Stimulated activated CD4-positive, alpha-beta T cell treated with anti-CD3 and anti-CD28 coated beads, Interleukin-1b, Interleukin-23, amount 100 ng/mL, for 4 hours (primary cell): Measurements from ENCODE around the gene SLC16A12.

Experiments used
- DNase-seq, 2 donors: peaks; one replicate each; pipeline ENCODE4 v3.0.0-alpha.2; 2020; ENCODE audit warnings: low read depth in 2 of 2

Gene SLC16A12

DNA sequence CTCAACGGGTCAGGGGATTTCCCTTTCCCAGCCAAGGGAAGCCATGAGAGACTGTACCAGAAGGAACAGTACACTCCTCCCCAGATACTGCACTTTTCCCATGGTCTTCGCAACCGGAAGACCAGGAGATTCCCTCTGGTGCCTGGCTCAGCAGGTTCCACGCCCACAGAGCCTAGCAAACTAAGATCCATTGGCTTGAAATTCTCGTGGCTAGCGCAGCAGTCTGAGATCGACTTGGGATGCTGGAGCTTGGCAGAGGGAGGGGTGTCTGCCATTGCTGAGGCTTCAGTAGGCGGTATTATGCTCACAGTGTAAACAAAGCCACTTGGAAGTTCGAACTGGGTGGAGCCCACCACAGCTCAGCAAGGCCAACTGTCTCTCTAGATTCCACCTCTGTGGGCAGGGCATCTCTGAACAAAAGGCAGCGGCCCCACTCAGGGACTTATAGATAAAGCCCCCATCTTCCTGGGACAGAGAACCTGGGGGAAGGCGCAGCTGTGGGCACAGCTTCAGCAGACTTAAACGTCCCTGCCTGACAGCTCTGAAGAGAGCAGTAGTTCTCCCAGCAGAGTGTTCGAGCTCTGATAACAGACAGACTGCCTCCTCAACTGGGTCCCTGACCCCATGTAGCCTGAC is 29.6 kb downstream of the SLC16A12 start:
- no peak for DNase-seq

DNA sequence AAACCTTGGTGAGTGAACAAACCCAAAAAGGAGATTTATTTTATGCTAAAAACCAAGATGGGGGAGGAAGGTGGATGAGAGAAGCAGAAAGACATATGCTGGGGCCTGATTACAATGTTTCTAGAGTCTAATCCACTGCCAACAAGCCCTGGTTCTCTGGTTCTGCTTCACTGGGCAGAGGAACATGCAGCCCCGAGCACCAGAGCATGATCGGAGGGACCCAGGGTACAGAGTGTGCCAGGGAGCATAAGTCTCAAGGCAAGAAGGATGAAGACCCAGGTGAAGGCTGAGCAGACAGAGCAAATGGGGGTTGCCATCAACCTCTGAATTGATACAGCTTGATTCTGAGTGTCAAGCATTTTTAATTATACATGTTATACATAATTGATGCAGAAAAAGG is 30.7 kb downstream of the SLC16A12 start:
- no peak for DNase-seq

- no peak for DNase-seq
Measured at GRCh38 chr10:89503652-89504370, 31.6 kb downstream of the SLC16A12 start.

DNA sequence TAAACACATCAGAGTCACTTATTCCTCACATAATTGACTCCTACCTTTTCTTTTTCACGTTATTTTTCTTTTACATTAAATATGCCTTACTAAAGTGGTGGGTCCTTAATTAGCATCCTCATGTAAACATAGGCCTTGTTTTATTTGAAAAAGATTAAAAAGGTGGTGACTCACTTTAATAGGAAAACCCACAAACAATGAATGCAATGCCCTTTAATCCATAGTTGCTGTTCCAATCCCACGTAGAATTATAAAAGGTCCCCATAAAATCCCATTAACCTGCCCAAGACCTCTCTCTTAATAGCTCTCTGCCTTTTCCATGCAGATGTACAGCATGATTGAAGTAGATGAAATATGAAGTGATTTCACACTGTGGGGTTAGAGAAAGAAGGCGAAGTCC is 32.2 kb downstream of the SLC16A12 start:
- no peak for DNase-seq

GRCh38 chr10:89502549-89502948 is 32.8 kb downstream of the SLC16A12 start:
- DNase-seq = no peak

DNA sequence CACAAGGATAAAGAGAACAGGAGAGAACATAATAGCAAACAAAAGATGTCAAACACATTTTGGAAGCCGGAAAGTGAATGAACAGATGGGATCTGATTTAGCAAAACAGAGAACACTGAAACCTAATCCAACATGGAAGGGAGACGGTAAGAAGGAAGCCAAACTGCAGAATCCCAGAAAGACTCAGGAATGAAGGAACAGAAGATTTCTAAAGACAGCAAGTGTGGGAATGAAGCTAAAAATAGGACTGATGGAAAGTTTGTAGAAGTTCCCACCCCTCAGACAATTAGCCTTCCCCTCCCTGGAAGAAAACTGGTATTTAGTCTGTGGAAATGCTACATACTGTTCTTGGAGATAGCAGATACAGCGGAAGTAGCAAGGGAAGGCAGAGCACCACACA is 40.8 kb downstream of the SLC16A12 start:
- no peak for DNase-seq

- no peak for DNase-seq
Measured at GRCh38 chr10:89494068-89494467, 41.3 kb downstream of the SLC16A12 start.

GRCh38 chr10:89491932-89492331 is 43.5 kb downstream of the SLC16A12 start:
- no peak for DNase-seq

DNA sequence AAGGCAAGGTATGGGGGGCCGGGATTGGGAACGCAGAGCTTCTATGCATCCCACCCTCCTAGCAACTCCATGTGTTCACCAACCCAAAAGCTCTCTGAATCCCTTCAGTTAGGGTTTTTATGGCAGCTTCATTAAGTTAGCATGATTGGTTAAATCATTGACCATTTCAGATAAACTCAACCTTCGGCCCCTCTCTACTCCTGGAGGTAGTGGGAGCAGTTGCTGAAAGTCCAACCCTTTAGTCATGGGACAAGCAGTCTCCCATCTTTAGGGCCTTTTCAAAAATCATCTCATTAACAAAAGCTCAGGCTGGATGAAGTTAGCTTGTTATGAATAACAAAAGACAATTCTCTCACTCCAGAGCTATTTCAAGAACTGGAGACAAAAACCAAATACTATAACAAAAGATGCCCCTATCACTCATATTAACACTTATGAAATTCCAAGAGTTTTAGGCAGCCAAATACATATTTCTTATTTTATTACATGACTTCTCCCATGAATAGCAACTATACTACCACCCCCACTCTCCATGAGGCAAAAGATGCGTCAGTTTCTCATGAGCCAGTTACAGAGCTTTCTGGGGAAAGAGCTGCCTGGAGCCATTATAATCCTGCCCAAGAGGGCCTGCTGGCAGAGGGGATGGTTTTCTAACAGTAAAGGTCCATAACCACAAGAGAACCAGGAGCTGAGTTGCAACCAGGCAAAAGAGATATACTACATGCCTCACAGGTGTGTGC is 44.6 kb downstream of the SLC16A12 start:
- no peak for DNase-seq

DNA sequence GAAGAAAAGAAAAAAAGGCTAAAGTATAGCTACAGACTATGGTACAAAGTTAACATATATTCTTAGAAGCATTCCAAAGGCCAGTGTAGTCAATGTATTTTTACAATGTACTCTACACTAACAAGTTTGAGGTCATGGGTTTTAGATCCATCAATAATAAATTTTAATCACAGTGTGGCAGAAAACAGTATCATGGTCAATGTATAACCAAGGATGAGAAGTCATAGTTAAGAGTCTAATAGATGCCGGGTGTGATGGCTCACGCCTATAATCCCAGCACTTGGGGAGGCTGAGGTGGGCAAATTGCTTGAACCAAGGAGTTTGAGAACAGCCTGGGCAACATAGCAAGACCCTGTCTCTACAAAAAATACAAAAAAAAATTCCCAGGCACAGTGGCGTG is 53.1 kb downstream of the SLC16A12 start:
- no peak for DNase-seq

GRCh38 chr10:89481662-89482061 is 53.7 kb downstream of the SLC16A12 start:
- DNase-seq = no peak

DNA sequence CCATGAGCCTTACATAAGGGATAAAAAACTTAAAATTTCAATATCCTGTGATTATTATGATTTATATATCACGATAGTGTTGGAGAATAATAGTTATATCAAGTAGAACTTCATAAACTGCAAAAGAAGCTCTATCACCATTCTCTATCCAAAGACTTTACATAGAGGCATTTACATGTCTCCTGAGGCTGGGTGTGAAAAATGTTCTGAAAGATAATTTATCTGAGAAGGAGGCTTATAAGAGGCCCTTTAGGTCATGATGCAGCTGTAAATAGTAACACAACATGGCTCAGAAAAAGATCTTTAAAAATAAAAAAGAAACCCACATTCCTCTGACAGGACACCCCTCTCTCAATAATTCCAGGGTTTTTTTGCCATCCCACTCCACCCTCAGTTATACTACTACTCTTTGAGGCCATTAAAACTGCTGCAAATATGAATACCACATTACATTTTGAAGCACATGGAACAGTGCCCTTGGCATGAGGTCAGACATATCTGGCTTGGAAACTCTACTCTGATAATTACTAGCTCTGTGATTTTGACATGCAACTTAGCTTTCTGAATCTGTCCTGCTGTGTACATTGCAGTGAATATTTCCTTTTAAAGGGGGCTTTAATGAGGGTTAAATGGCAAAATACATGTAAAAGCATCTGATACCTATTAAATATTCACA is 55.5 kb downstream of the SLC16A12 start:
- DNase-seq = no peak

DNA sequence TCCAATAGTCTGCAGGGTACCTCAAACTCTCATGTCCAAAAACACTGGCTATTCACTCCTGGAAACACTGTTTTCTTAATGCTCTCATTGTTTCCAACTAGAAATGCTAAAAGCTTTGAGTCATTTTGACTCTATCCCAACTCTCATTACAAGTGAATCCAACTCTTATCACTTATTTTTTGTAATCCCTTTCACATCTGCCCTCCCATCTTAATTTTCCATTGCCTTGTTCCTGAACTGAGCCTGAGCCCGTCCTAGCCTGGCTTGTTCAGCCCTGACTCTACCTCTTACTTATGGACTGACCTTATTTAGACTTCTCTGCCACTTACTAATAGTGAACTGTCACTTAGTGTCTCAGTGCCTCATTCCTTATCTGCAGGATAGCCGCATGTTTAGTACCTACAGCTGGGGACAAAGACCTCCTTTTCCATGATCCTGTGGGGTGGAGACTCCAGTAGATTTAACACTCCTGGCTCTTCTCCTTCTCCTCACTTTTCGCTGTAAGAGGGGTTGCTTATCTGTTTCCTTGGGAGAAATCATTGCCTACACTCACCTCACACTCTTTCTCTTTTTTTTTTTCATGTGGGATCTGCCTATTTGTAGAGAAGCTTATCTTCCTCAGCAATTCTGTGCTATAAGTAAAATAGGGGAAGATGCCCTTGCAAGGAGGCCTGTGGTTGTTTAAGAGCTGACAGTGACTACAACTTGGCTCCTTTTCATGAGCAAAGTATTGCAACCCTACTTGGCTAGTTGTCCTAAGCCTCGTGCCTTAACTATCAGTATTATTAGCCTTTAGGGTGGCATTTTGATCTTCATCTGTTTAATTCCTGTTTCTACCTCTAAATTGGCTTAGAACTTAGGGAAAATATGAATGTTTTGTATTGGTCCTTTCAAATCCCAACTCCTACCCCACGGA is 56.4 kb downstream of the SLC16A12 start:
- no peak for DNase-seq

DNA sequence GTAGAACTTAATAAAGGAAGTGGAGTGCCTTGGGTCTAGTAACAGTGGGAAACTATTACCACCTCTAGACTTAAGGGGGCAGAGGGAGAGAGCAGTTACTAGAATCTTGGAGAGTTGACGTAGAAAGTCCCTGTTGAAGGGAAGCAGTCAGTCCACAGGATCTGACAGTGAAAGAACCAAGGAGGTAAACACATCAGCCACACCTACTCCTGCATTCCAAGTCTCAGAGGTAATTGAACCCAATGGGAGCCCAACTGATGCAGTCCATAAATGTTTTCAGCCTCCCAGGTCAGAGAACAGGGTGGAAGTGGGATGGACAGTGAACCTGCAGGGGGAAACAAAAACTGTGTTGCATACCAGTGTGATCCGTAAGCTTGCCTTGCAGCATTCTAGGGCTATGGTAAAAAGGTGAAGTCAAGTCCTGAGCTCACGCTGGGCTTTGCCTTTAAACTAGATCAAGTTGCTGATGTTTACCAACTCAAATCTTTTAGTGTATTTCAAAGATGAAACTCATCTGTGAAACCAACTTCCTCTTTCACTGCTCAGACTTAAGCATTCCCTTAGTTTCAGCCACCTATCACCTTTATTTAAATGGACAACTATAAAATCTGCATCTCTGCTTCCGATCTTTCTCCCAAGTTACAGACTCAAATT is 57.2 kb downstream of the SLC16A12 start:
- DNase-seq = no peak

GRCh38 chr10:89476150-89476549 is 59.2 kb downstream of the SLC16A12 start:
- DNase-seq = no peak

DNA sequence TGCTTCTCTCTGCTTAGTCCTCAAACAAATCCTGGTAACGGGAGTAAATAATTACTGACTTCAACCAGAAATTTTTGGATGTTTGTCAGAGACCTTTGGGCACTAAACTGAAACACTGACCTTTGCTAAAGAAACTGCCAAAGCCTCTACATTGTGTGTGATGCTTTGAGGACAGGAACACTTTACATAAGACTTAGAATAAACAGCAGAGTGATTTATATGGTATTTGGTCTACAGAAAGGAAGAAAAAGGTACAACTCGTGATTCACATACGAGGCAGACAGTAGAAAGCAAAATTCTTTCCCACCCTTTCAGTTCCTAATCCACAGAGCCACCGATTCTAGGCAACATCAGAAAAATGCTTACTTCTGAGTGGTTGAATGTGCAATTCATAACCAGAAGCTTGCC is 59.8 kb downstream of the SLC16A12 start:
- DNase-seq = no peak

GRCh38 chr10:89475125-89475524 is 60.3 kb downstream of the SLC16A12 start:
- no peak for DNase-seq

GRCh38 chr10:89474452-89474851 is 60.9 kb downstream of the SLC16A12 start:
- no peak for DNase-seq

DNA sequence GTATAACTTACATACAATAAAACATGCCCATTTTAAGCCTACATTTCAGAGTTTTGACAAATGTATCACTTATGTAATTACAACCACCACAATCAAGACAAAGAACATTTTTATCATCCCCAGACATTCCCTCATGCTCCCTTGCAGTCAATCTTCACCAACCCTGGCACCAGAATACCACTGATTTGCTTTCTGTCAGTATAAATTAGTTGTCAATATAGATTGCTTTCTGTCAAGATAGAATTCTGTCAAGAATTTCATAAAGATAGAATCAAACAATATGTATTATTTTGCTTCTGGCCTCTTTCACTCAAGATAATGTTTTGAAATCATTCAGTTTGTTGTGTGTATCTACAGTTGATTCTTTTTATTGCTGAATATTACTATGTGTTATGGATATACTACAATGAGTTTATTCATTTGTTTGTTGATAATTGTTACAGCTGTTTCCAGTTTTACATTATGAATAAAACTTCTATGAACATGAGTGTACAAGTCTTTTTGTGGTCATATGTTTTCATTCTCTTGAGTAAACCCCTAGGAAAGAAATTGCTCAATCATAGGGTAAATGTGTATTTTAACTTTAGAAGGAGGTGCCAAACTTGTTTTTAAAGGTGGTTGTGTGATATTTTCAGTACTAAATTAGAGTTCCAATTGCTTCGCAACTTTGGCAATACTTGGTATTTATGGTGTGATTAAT is 64.1 kb downstream of the SLC16A12 start:
- DNase-seq = no peak

DNA sequence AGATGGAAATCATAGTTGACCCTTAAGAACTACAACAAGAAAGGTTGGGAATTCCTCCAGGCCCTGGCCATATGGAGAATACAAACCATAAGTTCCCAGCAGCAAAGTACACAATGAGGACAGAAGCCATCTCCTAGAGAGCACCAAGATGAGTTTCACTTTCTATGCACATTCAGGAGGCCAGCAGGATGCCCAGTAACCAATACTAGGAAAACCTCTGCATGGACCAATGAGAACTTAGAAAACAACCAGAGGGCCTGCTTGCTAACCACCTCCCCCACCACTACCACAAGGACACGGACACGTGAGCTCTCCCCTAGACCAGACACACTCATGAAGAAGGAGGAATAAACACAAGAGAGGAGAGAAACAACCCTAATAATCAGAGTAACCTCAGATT is 64.8 kb downstream of the SLC16A12 start:
- no peak for DNase-seq
